ENCODE results near the gene SERPINB2.

SERPINB2 gene

GRCh38 chr18:63887424-63887823, at the start of gene SERPINB2:
Gene SERPINB2 (plus strand): TSS chr18:63887705. CDS start chr18:63891445, 3,740 bp downstream.
- Mint-ChIP-seq H3K4me1 (ENCODE audit: low read depth) (no peaks in the 10 kb centered on the region), H3K4me3 (no peak within 1 kb of the TSS), H3K9me3 (no peaks in the 10 kb centered on the region), H3K27me3 (ENCODE audit: low read depth) (peaks cover 21% of the 10 kb centered on the region), H3K27ac (no peak within 1 kb of the TSS), H3K36me3 (ENCODE audit: low read depth) (no peaks in the 10 kb centered on the region)

GRCh38 chr18:63843008-63843407, 44.5 kb upstream of the SERPINB2 start:
- Mint-ChIP-seq H3K27me3 (ENCODE audit: low read depth) (peaks cover 22% of the 10 kb centered on the region), H3K4me1 (ENCODE audit: low read depth) (no peaks in the 10 kb centered on the region), H3K36me3 (ENCODE audit: low read depth) (no peaks in the 10 kb centered on the region), H3K27ac (no peak overlapping the region), H3K9me3 (no peaks in the 10 kb centered on the region), H3K4me3 (no peak overlapping the region)

GRCh38 chr18:63844254-63844653, 43.3 kb upstream of the SERPINB2 start:
- H3K4me3 Mint-ChIP-seq: no peak overlapping the region
- no peaks in the 10 kb centered on the region for H3K36me3 Mint-ChIP-seq (ENCODE audit: low read depth)
- no peaks in the 10 kb centered on the region for H3K4me1 Mint-ChIP-seq (ENCODE audit: low read depth)
- peaks cover 27% of the 10 kb centered on the region for H3K27me3 Mint-ChIP-seq (ENCODE audit: low read depth)
- H3K27ac Mint-ChIP-seq: no peak overlapping the region
- H3K9me3 Mint-ChIP-seq: no peaks in the 10 kb centered on the region

GRCh38 chr18:63848159-63848558, 39.3 kb upstream of the SERPINB2 start:
- Mint-ChIP-seq H3K36me3 (ENCODE audit: low read depth) (no peaks in the 10 kb centered on the region), H3K27ac (no peak overlapping the region), H3K4me3 (no peak overlapping the region), H3K9me3 (no peaks in the 10 kb centered on the region), H3K27me3 (ENCODE audit: low read depth) (peaks cover 26% of the 10 kb centered on the region), H3K4me1 (ENCODE audit: low read depth) (no peaks in the 10 kb centered on the region)

- Mint-ChIP-seq H3K4me1 (ENCODE audit: low read depth) (no peaks in the 10 kb centered on the region), H3K36me3 (ENCODE audit: low read depth) (no peaks in the 10 kb centered on the region), H3K27ac (no peak overlapping the region), H3K9me3 (no peaks in the 10 kb centered on the region), H3K27me3 (ENCODE audit: low read depth) (peaks cover 26% of the 10 kb centered on the region), H3K4me3 (no peak overlapping the region)
Measured at GRCh38 chr18:63850020-63850419, 37.5 kb upstream of the SERPINB2 start.

- Mint-ChIP-seq H3K9me3 (no peaks in the 10 kb centered on the region), H3K4me3 (no peak overlapping the region), H3K27me3 (ENCODE audit: low read depth) (peaks cover 22% of the 10 kb centered on the region), H3K4me1 (ENCODE audit: low read depth) (no peaks in the 10 kb centered on the region), H3K27ac (no peak overlapping the region), H3K36me3 (ENCODE audit: low read depth) (no peaks in the 10 kb centered on the region)
Measured at GRCh38 chr18:63850636-63851035, 36.9 kb upstream of the SERPINB2 start.

- Mint-ChIP-seq H3K27ac (no peak overlapping the region), H3K9me3 (no peaks in the 10 kb centered on the region), H3K4me3 (no peak overlapping the region), H3K36me3 (ENCODE audit: low read depth) (no peaks in the 10 kb centered on the region), H3K27me3 (ENCODE audit: low read depth) (peaks cover 16% of the 10 kb centered on the region), H3K4me1 (ENCODE audit: low read depth) (no peaks in the 10 kb centered on the region)
Measured at GRCh38 chr18:63858456-63858855, 29.0 kb upstream of the SERPINB2 start.

- Mint-ChIP-seq H3K4me1 (ENCODE audit: low read depth) (no peaks in the 10 kb centered on the region), H3K36me3 (ENCODE audit: low read depth) (no peaks in the 10 kb centered on the region), H3K27ac (no peak overlapping the region), H3K9me3 (no peaks in the 10 kb centered on the region), H3K27me3 (ENCODE audit: low read depth) (peaks cover 16% of the 10 kb centered on the region), H3K4me3 (no peak overlapping the region)
Measured at GRCh38 chr18:63859781-63860475, 27.6 kb upstream of the SERPINB2 start.

- Mint-ChIP-seq H3K4me3 (no peak overlapping the region), H3K27ac (no peak overlapping the region), H3K36me3 (ENCODE audit: low read depth) (no peaks in the 10 kb centered on the region), H3K27me3 (ENCODE audit: low read depth) (peaks cover 16% of the 10 kb centered on the region), H3K4me1 (ENCODE audit: low read depth) (no peaks in the 10 kb centered on the region), H3K9me3 (no peaks in the 10 kb centered on the region)
Measured at GRCh38 chr18:63860531-63860930, 27.0 kb upstream of the SERPINB2 start.

GRCh38 chr18:63867368-63868125, 20.0 kb upstream of the SERPINB2 start:
- Mint-ChIP-seq H3K9me3 (no peaks in the 10 kb centered on the region), H3K4me3 (no peak overlapping the region), H3K27me3 (ENCODE audit: low read depth) (peaks cover 3% of the 10 kb centered on the region), H3K36me3 (ENCODE audit: low read depth) (no peaks in the 10 kb centered on the region), H3K27ac (no peak overlapping the region), H3K4me1 (ENCODE audit: low read depth) (no peaks in the 10 kb centered on the region)

GRCh38 chr18:63868546-63868945, 19.0 kb upstream of the SERPINB2 start:
- H3K4me1 Mint-ChIP-seq (ENCODE audit: low read depth): no peaks in the 10 kb centered on the region
- no peaks in the 10 kb centered on the region for H3K9me3 Mint-ChIP-seq
- peaks cover 5% of the 10 kb centered on the region for H3K27me3 Mint-ChIP-seq (ENCODE audit: low read depth)
- H3K36me3 Mint-ChIP-seq (ENCODE audit: low read depth): no peaks in the 10 kb centered on the region
- no peak overlapping the region for H3K27ac Mint-ChIP-seq
- H3K4me3 Mint-ChIP-seq: no peak overlapping the region

GRCh38 chr18:63869374-63869773, 18.1 kb upstream of the SERPINB2 start:
- Mint-ChIP-seq H3K36me3 (ENCODE audit: low read depth) (no peaks in the 10 kb centered on the region), H3K4me3 (no peak overlapping the region), H3K4me1 (ENCODE audit: low read depth) (no peaks in the 10 kb centered on the region), H3K9me3 (no peaks in the 10 kb centered on the region), H3K27me3 (ENCODE audit: low read depth) (peaks cover 10% of the 10 kb centered on the region), H3K27ac (no peak overlapping the region)

- Mint-ChIP-seq H3K36me3 (ENCODE audit: low read depth) (no peaks in the 10 kb centered on the region), H3K4me1 (ENCODE audit: low read depth) (no peaks in the 10 kb centered on the region), H3K4me3 (no peak overlapping the region), H3K27ac (no peak overlapping the region), H3K9me3 (no peaks in the 10 kb centered on the region), H3K27me3 (ENCODE audit: low read depth) (peaks cover 10% of the 10 kb centered on the region)
Measured at GRCh38 chr18:63869851-63870250, 17.7 kb upstream of the SERPINB2 start.

GRCh38 chr18:63871836-63872235, 15.7 kb upstream of the SERPINB2 start:
- Mint-ChIP-seq H3K36me3 (ENCODE audit: low read depth) (no peaks in the 10 kb centered on the region), H3K9me3 (no peaks in the 10 kb centered on the region), H3K4me3 (no peak overlapping the region), H3K4me1 (ENCODE audit: low read depth) (no peaks in the 10 kb centered on the region), H3K27me3 (ENCODE audit: low read depth) (peaks cover 13% of the 10 kb centered on the region), H3K27ac (no peak overlapping the region)

- no peaks in the 10 kb centered on the region for H3K4me1 Mint-ChIP-seq (ENCODE audit: low read depth)
- no peaks in the 10 kb centered on the region for H3K9me3 Mint-ChIP-seq
- H3K27ac Mint-ChIP-seq: no peak overlapping the region
- H3K36me3 Mint-ChIP-seq (ENCODE audit: low read depth): no peaks in the 10 kb centered on the region
- H3K4me3 Mint-ChIP-seq: no peak overlapping the region
- peaks cover 13% of the 10 kb centered on the region for H3K27me3 Mint-ChIP-seq (ENCODE audit: low read depth)
Measured at GRCh38 chr18:63872586-63872985, 14.9 kb upstream of the SERPINB2 start.
